ENCODE measurements around the gene RASSF9.

RASSF9 gene

GRCh38 chr12:85836197-85837090, at the start of gene RASSF9:
TSS of gene RASSF9 (minus strand) at chr12:85836409. CDS start at chr12:85836201, 208 bp downstream.
- DNase-seq = no peak

GRCh38 chr12:85883763-85884162, 47.6 kb upstream of the RASSF9 start:
- no peak for DNase-seq

- DNase-seq = no peak
Observed at GRCh38 chr12:85877459-85877858, 41.2 kb upstream of the RASSF9 start.

GRCh38 chr12:85874031-85874461, 37.8 kb upstream of the RASSF9 start, which contains the start of gene NTS:
TSS of gene NTS (plus strand) at chr12:85874295. CDS start at chr12:85874404, 109 bp downstream.
- no peak for DNase-seq

GRCh38 chr12:85872497-85873091, 36.4 kb upstream of the RASSF9 start:
- peak; percentile 30 to 57 for DNase-seq

GRCh38 chr12:85866986-85867776, 31.0 kb upstream of the RASSF9 start:
- peak in 1 of 2 experiments; percentile 53 for DNase-seq

GRCh38 chr12:85865890-85866289, 29.7 kb upstream of the RASSF9 start:
- DNase-seq = no peak

GRCh38 chr12:85856966-85857365, 20.8 kb upstream of the RASSF9 start:
- DNase-seq = no peak

- DNase-seq = no peak
Observed at GRCh38 chr12:85855305-85855704, 19.1 kb upstream of the RASSF9 start.

- DNase-seq = no peak
Observed at GRCh38 chr12:85849344-85849743, 13.1 kb upstream of the RASSF9 start.

- no peak for DNase-seq
Observed at GRCh38 chr12:85843606-85844310, 7.5 kb upstream of the RASSF9 start.

GRCh38 chr12:85835426-85836196, 598 bp downstream of the RASSF9 start:
- no peak for DNase-seq

- DNase-seq = no peak
Observed at GRCh38 chr12:85834378-85834777, 1.8 kb downstream of the RASSF9 start.

- DNase-seq = no peak
Observed at GRCh38 chr12:85833579-85833978, 2.6 kb downstream of the RASSF9 start.

GRCh38 chr12:85831327-85831990, 4.8 kb downstream of the RASSF9 start:
- no peak for DNase-seq

- DNase-seq = no peak
Observed at GRCh38 chr12:85829391-85829790, 6.8 kb downstream of the RASSF9 start.

- DNase-seq = no peak
Observed at GRCh38 chr12:85828576-85828975, 7.6 kb downstream of the RASSF9 start.

GRCh38 chr12:85825746-85826145, 10.5 kb downstream of the RASSF9 start:
- no peak for DNase-seq

GRCh38 chr12:85823436-85824180, 12.6 kb downstream of the RASSF9 start:
- no peak for DNase-seq

- no peak for DNase-seq
Observed at GRCh38 chr12:85821759-85822158, 14.4 kb downstream of the RASSF9 start.

Data from SW 1271 (cell line).